C1 segment of cervical spinal cord (tissue), 14 donors: Measurements from ENCODE around the gene ACTG1.
"Not testable (repeated sequence)": the region's sequence is repeated elsewhere in the genome, so short reads cannot be mapped to it uniquely, and the experiment has no call there.

ENCODE experiments used
- DNase-seq, 14 donors: peaks; one replicate each; lab custom pipeline; 2025; lab: John Stamatoyannopoulos, UW

ACTG1 gene

DNA sequence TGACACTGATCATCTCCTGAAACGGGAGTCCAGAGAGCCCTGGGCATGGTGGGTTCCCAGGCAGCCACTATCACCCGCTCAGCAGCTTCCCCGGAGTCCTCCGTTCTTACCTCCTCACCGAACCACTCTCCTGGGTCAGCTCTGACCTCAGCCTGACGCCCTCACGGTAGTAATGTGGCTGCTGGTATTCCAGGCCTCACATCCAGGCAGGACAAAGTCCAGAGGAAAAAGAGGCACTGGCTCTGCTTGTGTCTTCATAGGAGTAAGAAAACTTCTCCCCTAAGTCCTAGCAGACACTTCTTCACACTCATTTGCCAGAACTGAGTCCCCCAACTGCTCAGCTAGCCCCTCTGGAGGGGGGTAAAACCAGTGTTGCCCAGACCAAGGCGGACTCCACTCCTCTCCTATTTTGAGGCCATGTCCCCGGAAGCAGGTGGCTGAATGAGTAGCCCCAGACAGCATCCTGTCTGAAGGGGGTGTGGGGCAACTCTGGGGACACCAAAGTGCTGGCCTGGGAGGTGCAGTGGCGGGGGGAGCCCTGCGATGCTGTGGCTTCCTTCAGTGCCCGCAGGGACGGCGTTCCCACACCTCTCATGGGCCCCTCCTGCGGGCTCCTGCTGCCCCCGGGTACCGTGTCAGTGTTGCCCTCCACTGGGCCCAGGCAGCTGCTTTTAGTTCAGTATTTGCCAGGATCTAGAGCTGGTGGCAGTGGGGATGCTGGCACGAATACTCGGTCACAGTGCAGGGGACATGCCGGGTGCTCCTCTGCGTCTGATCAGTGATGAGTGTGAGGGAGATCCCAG is 20.9 kb upstream of the ACTG1 start:
- DNase-seq = no peak

DNA sequence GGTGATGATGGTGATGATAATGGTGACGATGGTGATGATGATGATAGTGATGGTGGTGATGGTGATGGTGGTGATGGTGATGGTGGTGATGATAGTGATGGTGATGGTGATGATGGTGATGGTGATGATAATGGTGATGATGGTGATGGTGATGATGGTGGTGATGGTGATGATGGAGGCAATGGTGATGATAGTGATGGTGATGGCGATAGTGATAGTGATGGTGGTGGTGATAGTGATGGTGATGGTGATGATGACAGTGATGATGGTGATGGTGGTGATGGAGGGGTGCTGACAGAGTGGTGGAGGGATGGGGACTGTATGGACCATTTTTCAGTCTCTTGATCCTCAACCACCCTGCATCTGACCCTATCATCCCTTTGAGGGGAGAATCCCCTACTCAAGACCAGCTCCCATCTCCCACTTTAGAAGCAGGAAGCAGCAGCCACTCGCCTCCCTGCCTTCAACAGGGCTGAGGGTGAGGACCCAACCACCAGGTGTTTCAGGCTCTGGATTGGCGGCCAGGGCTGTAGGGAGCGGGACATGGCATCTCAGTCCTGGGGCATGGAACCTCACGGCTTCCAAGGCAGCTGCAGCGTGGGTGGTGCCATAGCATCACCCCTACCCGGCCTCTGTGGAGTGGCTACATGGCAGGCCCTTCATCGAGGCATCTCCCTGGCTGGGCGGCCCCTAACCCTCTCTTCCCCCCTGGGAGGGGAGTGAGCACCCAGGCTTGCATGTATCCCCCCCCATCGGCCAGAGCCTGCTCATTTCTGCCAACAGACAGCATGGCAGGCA is 20.1 kb upstream of the ACTG1 start:
- no peak for DNase-seq

DNA sequence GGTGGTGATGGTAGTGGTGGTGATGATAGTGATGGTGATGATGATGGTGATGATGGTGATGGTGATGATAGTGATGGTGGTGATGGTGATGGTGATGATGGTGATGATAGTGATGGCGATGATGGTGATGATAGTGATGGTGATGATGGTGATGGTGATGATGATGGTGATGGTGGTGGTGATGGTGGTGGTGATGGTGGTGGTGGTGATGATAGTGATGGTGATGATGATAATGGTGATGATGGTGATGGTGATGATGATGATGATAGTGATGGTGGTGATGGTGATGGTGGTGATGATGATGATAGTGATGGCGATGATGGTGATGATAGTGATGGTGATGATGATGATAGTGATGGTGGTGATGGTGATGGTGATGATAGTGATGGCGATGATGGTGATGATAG is 19.4 kb upstream of the ACTG1 start:
- not testable (repeated sequence) for DNase-seq

DNA sequence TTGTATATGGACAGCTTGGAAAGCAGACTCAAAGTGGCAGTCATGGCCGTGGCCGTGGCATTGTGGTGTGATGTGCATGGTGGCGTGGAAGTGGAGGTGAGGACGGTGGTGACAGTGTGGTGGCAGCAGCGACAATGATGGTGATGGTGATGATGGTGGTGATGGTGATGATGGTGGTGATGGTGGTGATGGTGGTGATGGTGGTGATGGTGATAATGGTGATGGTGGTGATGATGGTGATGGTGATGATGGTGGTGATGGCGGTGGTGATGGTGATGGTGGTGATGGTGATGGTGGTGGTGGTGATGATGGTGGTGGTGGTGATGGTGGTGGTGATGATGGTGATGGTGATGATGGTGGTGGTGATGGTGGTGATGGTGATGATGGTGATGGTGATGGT is 18.4 kb upstream of the ACTG1 start:
- DNase-seq = not testable (repeated sequence)

DNA sequence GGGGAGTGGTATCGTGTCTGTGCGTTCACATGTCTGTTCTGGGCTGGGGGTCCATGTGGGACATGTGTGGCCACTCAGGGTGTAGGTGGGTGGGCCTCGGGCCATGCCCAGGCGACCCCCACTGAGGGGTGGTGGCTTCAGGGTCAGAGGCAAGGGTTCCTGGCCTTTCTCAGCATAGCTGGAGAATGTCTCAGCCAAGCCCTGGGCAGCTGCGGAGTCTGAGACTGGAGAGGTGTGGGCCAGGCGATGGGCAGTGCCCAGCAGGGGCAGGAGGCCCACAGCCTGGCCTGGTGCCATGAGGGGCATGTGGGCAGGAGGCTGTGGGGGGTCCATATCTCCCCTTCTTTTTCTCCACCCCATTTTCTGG is 16.8 kb upstream of the ACTG1 start:
- no peak for DNase-seq

DNA sequence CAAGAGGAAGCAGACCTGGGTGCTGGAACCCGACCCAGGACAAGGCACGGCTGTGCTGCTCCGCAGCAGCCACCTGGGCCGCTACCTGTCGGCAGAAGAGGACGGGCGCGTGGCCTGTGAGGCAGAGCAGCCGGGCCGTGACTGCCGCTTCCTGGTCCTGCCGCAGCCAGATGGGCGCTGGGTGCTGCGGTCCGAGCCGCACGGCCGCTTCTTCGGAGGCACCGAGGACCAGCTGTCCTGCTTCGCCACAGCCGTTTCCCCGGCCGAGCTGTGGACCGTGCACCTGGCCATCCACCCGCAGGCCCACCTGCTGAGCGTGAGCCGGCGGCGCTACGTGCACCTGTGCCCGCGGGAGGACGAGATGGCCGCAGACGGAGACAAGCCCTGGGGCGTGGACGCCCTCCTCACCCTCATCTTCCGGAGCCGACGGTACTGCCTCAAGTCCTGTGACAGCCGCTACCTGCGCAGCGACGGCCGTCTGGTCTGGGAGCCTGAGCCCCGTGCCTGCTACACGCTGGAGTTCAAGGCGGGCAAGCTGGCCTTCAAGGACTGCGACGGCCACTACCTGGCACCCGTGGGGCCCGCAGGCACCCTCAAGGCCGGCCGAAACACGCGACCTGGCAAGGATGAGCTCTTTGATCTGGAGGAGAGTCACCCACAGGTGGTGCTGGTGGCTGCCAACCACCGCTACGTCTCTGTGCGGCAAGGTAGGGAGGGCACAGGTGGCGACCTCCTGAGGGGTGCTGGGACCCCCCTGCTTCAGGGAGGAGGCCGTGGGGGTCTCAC is 16.2 kb upstream of the ACTG1 start:
- no peak for DNase-seq

DNA sequence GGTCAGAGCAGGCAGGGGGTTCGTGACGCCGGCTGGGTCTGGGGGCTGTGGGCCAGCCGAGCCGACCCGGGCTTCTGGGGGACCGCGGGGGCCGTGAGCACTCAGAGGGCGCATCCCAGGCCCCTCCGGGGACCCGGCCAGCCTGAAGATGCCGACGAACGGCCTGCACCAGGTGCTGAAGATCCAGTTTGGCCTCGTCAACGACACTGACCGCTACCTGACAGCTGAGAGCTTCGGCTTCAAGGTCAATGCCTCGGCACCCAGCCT is 15.7 kb upstream of the ACTG1 start:
- no peak for DNase-seq

DNA sequence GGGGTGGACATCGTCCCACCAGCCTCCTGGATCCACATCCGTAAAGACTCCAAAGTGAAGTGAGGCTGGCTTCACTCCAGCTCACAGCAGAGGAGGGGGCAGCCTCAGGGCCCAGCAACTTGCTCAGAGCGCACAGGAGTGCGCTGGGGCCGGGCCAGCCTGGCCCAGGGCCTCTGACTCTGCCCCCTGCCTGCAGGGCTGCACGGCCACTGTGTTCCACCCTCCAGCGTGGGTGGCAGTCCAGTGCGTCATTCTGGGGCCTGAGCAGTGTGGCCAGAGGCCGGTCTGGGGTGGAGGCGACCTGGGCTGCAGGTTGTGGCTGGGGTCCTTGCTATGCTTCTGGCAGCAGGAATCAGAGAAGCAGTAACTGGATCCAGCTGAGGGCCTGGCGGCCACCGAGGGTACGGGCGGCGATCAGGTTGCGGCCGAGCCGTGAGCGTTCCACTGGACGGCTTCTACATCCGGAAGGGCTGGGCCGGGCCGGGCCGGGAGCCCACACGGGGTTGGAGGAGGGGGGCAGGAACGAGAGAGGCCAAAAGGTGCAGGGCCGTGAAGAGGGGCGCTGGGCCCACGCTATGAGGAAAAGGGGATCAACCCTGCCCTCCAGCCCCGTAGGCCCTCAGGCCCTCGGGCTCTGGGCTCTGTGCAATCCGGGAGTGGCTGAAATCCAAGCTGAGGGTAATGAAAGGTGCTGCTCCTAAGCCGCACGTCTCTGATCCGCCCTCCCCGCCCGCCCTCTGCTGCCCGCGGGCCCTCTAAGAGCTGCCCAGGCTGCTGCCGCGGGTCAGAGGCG is 15.2 kb upstream of the ACTG1 start, which contains the start of gene FSCN2:
TSS of gene FSCN2 (plus strand) at position 787 of the 793 bp plus-strand sequence. CDS start 155 bp downstream, outside the sequence.
- no peak for DNase-seq

DNA sequence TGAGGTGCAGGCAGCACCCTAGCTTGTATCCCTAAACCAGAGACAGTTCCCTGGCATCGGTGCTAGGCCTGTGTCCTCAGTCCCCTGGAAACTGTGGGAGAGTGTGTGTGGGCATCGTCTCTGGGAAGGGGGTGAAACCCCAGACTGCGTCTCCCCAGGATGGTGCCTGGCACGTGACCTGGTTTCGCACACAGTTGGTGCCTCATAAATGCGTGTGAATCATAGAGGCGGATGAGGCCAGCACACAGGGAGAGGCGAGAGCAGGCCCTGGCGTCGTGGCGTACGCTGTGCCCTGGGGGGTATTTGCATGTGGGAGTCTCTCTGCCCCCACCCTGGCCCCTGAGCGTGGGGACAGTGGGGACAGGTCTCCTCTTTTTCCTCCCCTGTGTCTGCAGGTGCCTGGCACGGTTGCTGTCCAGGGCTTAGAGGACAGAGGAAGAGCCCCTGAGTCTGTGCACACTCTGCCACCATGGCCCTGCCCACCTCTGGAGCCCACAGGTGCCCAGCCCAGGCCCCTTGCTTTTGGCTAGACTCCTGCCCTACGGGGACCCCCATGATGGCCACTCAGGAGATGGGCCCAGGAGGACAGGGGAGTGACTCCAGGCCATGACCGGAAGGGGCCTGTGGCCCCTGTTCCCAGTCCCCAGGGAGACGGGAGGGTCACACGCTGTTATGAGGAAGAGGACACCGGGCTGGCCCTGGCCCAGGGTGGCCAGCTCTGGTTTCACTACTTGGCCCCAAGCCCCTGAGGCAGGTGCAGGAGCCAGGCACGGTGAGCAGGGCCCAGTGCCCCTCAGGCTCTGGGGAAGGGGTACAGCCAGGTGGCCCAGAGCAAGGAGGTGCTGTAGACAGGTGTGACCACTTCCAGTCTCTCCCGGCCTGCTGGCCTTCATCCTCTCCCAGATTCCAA is 14.3 kb upstream of the ACTG1 start:
- DNase-seq = no peak

DNA sequence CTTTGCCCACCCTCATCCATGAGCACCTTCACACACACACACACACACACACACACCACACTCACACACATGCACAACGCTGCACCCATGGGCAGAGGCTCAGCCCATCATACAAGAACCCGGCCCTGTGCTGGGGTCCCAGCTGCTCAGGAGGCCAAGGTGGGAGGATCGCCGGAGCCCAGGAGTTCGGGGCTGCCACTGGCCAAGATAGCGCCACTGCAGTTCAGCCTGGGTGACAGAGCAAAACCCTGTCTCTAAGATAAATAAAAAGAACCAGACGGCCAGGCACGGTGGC is 12.2 kb upstream of the ACTG1 start:
- DNase-seq = no peak

DNA sequence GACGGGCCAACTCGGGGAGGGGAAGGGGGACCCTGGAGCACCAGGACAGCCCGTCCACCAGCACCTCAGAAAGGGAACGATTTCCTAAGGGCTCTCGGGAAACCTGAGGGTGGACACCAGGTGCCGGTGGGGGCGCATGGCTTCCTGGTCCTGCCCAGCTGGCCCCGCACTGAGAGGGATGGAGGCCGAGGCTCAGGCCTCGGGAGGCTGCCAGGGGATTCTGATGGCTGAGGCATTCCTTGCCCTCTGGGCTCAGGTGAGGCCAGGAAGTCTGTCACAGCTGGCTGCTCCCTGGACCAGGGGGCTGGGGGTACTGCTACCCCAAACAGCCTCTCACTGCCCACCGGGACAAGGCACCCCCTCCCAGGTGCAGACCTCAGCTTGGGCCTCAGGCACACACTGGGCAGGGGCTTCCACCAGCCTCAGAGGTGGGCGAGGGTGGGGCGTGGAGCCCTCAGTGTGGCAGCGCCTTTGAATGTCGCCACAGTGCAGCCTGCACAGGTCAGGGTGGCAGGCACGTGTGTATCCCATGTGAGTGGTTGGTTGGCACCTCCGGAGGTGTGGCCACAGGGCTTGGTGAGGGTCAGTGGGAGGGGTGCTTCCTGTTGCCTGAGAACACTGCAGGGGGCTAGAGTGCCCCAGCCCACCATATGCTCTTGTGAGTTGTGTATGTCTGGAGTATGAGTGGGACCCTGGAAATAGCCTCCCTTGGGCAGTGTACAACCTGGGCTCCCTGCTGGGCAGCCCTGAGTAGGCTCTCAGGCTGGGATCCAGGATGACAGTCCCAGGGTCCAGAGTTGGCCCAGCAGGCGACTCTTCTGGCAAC is 11.7 kb upstream of the ACTG1 start:
- no peak for DNase-seq

DNA sequence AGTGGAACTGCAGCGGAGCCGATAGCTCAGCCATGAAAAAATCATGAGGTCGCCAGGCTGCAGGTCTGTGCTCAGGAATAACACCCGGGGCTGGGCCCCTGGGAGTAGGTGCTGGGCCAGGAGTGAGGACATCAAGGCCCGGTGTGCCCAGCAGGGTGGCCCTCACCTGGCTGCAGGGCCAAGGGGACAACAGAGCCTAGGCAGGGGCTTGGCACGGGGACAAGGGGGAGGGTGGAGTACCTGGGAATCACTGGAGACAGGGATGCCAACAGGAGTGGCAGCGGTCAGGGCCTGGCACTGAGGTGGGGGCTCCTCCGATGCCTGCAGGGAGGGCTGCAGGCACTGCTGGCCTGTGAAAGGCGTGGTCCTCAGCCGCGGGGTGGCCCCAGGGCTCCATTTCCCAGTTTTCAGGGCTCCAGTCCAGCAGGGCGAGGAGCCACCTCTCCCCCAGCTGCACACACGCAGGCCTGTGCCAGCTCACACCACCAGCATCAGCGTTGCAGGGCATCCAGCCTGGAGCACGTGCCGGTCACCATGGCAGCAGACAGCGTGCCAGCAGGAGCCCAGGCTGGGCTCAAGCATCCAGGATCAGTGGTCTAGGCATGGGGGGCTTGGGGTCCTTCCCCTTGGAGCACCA is 10.9 kb upstream of the ACTG1 start:
- DNase-seq = peak in 4 of 14 donors; percentile 11 to 30 (median 24)

DNA sequence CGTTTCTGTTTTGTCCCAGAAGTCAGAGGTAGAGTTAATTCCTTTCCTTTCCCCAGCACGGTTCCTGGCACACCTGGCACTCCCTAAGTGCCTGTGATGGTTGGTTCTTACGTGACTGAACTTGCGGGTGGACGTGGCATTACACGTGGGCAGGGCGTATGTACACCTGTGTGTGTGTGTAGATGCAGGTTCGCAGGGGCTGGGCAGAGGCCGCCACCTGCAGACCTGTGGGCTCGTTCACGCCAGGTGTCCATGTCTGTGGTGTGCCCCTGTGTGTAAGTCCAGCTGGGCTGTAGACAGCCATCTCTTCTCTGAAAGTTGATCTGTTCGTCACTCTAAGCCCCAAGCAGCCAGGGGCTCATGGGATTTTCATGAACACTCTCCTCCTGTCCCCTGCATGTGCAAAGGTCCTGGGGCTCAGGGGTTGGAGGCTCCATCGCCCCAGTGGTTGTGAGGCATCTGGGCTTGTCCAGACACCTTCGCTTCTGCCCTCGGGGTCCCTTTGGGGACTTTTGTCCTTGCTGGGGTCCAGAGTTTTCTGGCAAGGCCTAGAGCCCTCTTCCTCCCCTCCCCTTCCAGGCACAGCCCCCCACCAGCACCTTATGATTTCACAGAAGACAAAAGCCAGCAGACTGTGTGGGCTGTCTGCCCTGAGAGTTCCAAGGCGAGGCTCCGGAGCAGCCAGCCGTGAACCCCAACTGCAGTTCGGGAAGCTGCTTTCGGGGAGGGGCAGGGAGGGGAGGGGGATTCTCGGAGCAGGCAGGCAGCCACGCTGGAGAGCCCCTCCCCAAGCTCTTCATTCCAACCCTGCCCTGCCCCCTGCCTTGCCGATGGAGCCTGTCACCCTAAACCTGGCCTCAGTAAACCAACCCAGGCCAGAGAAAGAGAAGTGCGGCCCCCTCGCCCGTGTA is 10.1 kb upstream of the ACTG1 start:
- DNase-seq = no peak

DNA sequence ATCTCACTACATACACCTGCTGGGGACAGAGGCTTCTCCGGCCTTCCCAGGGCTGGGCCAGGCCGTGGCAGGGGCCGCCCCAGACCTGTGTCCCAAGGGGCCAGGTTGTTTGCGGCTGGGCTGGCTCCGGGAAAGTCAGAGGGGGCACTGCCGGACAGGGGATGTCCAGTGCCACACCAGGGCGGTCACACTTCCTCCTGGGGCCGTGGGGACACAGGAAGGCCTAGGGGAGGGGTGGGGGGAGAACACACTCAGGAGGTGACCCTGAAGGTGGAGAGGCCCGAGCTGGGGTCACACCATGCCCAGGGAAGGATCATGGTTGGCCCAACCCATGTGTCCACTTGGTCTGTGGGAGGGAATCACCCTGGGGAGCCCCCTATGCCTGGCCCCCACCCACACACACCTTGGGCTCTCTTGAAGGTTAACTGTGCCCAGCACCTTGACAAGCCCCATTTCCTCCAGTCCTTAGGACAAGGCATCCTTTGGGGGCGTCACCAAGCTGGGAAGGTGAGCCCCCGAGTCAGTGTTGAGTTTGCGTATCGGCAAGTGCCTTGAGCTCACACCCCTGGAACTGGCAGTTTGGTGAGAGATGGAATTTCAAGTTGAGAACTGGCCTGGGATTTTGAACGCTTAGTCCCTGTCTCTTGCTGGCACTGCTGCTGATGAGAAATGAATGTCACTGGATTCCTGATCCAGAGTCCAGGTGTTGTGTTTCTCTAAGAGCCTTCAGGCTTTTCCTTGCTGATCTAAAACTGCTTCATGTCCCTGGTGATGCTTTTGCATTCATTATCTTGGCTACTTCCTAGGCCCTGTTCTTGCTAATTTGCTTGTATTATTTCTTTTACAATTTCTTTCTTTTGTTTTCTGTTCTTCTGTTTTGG is 7.7 kb upstream of the ACTG1 start:
- DNase-seq = no peak

DNA sequence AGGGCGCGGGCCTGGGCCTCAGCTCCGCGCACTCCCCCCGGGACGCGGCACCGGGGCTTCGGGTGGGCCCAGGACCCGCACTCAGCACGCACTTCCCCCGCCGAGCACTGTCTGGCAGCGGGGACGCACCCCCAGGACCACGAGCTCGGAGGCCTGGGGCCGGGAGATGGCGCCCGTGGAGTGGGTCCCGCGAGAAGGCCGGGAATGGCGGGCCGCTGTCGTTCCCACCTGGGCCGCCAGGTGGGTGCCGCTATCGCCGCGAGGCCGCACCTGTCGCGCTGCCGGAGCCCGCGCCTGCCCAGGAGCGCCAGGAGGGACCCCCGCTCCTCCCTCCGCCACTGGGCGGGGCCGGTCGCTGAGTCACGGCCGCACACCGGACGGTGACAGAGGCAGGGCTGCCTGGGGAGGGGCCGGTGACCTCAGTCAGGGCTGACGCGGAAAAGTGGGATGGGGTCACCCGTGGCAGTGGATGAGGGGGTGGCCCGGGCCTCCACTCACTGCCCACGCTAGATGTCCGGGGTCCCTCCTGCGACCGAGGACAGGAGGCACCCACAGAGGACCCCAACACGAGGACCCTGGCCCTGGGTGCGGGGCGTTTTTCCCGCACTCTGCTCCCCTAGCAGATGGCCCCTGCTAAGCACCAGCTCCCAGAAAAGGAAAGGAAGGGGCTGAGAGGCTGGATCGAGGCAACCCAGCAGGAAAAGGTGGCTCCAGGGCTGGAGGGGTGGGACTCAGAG is 6.9 kb upstream of the ACTG1 start:
- DNase-seq = no peak

DNA sequence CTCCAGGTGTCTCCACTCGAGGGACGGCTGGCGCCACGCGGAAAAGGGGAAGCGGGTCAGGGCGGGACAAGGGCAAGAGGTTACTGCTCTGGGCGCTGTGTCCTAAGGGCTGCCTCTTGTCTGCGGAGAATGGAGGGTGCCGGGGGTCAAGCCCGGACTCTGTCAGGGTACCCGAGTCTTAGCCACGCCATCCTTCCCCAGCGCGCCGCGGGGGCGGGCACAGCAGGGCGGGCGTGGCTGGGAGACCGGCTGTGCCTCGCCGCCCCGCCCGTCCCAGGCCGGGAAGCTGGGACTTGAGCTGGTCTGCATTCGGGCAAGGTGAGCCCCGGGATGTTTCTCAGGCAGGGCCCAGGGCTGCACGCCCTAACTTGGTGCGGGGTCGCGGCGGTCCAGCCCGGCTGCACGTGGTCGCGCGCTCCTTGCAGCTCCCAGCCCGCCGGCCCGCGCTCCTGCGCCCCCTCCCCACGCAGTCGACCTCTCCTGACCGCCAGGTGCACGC is 6.2 kb upstream of the ACTG1 start:
- peak in 1 of 14 donors; percentile 6 for DNase-seq
